OCI-LY3 (cell line): ENCODE results near the gene TNFRSF14.

ENCODE experiments used
- EZH2phosphoT487 ChIP-seq: fragments of 200-600 bp; shearing (Covaris generic); IDR thresholded peaks from 2 replicates; pipeline ENCODE4 v1.6.1; 2018; ENCODE audit warnings: antibody characterized with exemption, mixed run types, low read depth
- TF ChIP-seq, protein P1 (sequence below): fragments of 200-600, 300-600 bp; sonication (generic); IDR thresholded peaks from 2 replicates; pipeline ENCODE4 v1.5.1; 2014; ENCODE audit warnings: antibody characterized with exemption, low read length, low read depth

- TF ChIP-seq, protein P1, sequence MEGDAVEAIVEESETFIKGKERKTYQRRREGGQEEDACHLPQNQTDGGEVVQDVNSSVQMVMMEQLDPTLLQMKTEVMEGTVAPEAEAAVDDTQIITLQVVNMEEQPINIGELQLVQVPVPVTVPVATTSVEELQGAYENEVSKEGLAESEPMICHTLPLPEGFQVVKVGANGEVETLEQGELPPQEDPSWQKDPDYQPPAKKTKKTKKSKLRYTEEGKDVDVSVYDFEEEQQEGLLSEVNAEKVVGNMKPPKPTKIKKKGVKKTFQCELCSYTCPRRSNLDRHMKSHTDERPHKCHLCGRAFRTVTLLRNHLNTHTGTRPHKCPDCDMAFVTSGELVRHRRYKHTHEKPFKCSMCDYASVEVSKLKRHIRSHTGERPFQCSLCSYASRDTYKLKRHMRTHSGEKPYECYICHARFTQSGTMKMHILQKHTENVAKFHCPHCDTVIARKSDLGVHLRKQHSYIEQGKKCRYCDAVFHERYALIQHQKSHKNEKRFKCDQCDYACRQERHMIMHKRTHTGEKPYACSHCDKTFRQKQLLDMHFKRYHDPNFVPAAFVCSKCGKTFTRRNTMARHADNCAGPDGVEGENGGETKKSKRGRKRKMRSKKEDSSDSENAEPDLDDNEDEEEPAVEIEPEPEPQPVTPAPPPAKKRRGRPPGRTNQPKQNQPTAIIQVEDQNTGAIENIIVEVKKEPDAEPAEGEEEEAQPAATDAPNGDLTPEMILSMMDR = no peak
- no peak for TF ChIP-seq EZH2phosphoT487
Observed at GRCh38 chr1:2604156-2604843, 48.1 kb downstream of the TNFRSF14 start.
